NCI-H146 treated with DMSO at 0.1 percent for 48 hours (cell line): ENCODE measurements around the gene ANP32E.

ENCODE experiments used
- DNase-seq: peaks from one replicate; lab custom pipeline; 2025; ENCODE audit not compliant: unreplicated experiment; lab: John Stamatoyannopoulos, UW

The ANP32E gene

GRCh38 chr1:150171801-150172200, 64.1 kb downstream of the ANP32E start:
- DNase-seq: no peak

DNA sequence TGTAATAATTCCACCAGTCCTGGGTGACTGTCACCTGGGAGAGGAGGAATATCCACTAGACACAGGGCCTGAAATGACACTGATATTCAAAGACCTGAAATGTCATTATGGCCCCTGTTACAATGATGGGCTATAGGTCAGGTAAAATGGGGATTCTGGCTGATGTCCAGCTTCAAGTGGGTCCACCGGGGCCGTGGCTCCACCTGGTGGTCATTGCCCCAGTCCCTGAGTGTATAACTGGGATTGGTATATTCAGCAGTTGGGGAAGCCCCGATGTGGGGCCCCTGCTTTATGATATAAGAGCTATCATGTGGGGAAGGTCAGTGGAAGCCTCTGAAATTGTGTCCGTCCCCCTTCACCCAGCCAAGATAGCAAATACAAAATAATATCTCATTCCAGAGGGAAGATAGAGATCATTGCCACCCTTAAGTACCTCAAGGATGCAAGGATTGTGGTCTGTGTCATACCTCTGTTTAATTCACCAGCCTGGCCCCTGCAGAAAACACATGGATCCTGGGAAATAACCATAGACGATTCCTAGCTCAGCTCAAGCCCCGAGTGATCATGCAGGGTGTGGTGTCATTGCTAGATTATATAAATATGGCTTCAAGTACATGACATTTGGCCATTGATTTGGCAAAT, 66.8 kb downstream of the ANP32E start:
- peak; percentile 12 for DNase-seq
